Cardiac fibroblast (primary cell): ENCODE data around the gene FRMD4A.

Experiments used
- DNase-seq, 2 donors: peaks; one replicate each; pipeline versions ENCODE4 v3.0.0 to v3.0.0-alpha.2; 2010; ENCODE audit warnings: low read depth in 2 of 2
- H3K4me3 ChIP-seq, 2 donors: replicated peaks in 1 of 2; 1 replicate in 1 of 2; 2 replicates in 1 of 2; pipeline ENCODE4 v1.5.1; 2011; ENCODE audit warnings: low read depth in 2 of 2, low read length in 2 of 2, mild to moderate bottlenecking in 2 of 2, moderate library complexity in 1 of 2
- TF ChIP-seq, protein P1 (sequence below): IDR thresholded peaks from one replicate; pipeline ENCODE4 v1.5.1; 2011; ENCODE audit warnings: low read depth, mild to moderate bottlenecking, low read length, inconsistent platforms

FRMD4A gene

DNA sequence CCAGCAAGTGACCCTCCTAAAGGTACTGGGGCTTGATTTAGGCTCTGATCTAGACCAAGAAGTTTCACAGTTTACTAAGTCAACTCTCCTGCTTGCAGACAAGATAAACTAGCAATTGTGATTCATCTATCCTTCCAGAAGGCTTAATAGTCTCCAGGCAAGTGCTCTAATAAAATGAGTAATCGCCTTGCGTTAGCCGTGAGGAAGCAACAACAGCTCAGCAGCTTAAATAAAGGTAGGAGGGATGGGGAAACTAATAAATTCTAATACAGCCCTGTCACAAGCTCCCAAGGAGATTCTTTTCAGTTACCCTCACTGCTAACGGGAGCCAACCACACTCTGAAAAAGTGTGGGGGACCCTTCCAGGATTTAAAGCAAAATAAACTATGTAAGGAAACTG, 48.4 kb downstream of the FRMD4A start:
- peak in 1 of 2 donors; percentile 44 for DNase-seq
- TF ChIP-seq, protein P1, sequence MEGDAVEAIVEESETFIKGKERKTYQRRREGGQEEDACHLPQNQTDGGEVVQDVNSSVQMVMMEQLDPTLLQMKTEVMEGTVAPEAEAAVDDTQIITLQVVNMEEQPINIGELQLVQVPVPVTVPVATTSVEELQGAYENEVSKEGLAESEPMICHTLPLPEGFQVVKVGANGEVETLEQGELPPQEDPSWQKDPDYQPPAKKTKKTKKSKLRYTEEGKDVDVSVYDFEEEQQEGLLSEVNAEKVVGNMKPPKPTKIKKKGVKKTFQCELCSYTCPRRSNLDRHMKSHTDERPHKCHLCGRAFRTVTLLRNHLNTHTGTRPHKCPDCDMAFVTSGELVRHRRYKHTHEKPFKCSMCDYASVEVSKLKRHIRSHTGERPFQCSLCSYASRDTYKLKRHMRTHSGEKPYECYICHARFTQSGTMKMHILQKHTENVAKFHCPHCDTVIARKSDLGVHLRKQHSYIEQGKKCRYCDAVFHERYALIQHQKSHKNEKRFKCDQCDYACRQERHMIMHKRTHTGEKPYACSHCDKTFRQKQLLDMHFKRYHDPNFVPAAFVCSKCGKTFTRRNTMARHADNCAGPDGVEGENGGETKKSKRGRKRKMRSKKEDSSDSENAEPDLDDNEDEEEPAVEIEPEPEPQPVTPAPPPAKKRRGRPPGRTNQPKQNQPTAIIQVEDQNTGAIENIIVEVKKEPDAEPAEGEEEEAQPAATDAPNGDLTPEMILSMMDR, result no peak
- no peak overlapping the region for H3K4me3 ChIP-seq

DNA sequence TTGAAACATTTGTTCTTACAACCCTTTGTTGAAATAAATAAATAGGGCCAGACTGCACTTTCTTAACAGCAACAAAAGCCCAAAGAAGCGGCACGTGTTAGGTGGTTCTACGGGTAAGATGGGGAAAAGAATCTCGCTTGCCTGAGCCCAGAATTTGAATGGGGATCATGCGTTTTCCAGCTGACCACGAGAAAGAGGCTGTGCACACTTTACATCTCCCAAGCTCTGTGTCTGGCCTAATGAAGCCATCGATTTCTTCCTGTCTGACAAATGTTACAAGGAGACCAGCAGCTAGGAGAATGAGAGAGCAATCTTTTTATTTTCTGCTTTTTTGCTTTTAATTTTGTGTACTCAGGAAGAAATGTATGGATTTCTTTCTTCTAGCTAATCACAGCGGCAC, 52.2 kb downstream of the FRMD4A start:
- no peak for DNase-seq
- no peak overlapping the region for H3K4me3 ChIP-seq
- TF ChIP-seq, protein P1, result no peak

DNA sequence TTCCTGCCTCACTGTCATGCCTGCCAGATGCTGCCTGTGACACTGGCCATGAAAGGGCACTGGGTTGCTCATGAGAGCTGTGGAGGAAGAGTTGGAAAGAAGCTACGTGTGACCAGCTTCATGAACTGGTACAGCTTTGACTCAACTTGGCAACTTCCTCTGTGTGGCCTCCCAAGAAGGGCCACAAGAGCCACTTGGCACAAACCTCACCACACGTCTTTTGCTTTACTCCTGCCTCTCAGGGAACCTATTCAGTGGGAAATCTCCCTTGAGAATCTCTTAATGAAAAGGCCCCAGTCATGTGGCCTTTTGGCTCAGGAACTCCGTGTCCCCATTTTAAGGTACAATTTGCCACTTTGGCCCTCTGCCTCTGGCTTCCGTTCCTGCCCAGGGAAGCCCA, 54.5 kb downstream of the FRMD4A start:
- no peak for DNase-seq
- no peak overlapping the region for H3K4me3 ChIP-seq
- TF ChIP-seq, protein P1, result no peak

DNA sequence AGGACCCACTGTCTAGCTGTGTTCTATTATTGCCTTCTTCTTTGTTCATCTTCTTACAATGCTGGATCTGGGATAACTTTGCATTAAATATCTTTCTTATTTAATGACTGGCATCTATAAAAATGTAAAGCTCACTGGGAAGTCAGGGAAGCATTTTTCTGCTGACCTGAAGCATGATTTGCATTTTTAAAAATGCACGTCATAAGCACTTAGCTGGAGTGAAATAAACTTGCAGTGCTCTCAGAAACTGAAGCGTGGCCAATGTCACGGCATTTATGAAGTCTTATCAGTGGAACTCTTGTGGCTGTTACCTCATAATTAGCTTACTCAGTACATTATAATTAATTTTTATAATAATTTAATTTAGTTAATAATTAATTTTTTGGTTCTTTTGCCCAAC, 59.1 kb downstream of the FRMD4A start:
- TF ChIP-seq, protein P1, result no peak
- DNase-seq, result peak in 1 of 2 donors; percentile 5
- no peak overlapping the region for H3K4me3 ChIP-seq

DNA sequence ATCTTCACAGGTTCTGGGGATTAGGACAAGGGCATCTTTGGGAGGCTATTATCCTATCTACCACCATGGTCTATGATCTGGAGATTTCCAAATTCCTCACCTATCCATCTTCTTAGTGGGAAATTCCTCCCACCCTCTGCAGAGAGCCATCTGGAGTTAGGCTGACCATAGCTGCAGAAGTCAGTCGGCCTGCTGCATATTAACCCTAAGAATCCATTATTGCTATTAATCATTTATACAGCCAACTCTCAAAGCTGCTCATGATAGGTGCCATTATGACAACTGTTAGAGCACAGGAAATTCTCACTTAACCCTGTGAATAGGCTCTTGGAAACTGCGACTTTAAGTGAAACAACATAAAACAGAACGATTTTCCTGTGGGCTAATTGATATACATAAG, 60.4 kb downstream of the FRMD4A start:
- no peak overlapping the region for H3K4me3 ChIP-seq
- TF ChIP-seq, protein P1, result no peak
- DNase-seq, result no peak

DNA sequence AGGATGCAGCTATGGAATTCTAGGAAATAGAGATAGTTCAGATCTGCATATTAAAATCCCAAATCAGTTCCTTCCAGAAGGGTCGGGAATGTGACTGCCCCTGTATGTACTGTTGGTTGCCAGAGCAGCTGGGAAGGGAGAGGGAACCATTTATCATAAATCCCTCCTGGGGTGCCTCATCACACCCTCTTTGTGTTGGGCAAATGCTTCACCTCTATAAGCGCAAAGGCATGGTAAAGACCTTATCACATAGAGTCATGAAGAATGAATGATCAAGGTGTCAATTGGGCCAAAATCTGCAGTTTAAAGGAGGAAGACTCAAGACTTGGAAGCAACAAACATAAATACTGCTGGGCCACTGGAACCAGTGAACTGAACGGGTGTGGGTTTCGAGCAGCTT, 65.0 kb downstream of the FRMD4A start:
- TF ChIP-seq, protein P1, result no peak
- DNase-seq, result no peak
- H3K4me3 ChIP-seq, result no peak overlapping the region

DNA sequence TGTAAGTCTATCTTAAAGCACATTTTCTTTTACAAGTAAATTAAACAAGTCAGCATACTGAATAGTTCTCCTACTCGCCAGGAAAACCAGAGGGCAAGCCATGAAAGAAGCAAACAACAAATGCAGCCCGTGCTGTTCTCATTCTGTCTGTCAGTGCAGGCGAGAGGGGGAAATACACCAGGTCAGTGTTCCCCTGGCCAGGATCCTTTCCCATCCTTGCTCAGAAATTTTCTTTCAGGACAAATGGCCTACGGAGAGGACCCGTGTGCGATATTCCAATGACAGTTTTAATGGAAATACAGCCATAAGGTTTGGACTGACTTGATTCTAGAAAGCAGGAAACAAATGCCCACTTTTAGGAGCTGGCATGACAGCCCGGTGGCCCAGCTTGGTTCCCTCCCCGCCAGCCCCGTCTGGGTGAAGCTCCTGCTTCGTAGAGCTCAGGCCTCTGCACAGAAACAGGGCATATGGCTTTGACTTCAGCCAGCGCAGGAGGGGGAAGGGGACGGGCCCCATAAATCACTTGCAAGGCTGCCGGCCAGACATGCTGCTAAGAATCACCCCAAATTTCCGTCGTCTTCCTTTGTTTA, 67.8 kb downstream of the FRMD4A start:
- no peak for DNase-seq
- no peak overlapping the region for H3K4me3 ChIP-seq
- TF ChIP-seq, protein P1, result no peak
